ENCODE measurements around the gene ARHGDIA.

Gene ARHGDIA

DNA sequence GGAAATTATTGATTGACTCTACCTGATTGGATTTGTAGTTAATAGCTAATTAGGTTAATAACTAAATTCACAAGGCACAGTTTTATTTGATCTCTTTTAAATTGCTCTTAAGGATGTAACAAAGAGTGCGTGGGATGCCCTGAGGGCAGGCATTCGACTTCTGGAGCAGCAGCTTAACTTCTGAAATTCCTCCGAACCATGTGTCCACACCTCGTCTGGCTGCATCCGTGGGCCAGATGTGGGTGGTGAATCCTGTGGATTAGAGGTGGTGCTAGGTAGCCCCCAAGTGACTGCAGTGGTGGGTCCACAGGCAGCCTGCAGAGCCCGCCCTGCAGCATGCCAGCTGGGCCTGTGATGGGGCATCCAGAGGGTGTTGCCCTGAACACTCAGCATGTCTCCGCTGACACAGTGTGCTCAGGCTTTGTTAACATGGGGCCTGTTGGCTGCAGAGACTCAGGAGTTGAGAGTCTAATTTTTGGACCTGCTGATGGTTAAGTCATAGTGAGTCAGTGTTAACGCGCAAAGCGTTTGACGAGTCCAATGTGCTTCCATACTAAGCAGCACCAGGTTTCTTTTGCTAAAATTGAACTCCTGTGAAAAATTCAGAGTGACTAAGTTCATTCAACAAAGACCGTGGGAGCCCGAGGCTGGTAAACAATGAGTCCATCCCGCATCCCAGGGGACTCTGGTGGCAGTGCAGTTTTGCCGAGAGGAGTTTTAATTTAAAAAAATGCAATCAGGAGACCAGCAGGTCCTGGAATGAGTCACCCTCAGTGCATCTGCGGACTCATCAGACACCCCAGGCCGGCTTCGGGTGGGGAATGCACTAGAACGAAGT lies 27.1 kb upstream of the ARHGDIA start:
- DNase-seq (ENCODE audit: insufficient read length) (no peak), FAIRE-seq (no peak)
- TF ChIP-seq TAF1 (IDR thresholded peaks at IDR 0.05; ENCODE audit: borderline replicate concordance, low read depth, low read length): no peak
- TF ChIP-seq POLR2A (IDR thresholded peaks at IDR 0.05; ENCODE audit: low read depth, low read length): no peak
- no peak for TF ChIP-seq POLR2AphosphoS5 (IDR thresholded peaks at IDR 0.05; ENCODE audit: low read depth, low read length)

DNA sequence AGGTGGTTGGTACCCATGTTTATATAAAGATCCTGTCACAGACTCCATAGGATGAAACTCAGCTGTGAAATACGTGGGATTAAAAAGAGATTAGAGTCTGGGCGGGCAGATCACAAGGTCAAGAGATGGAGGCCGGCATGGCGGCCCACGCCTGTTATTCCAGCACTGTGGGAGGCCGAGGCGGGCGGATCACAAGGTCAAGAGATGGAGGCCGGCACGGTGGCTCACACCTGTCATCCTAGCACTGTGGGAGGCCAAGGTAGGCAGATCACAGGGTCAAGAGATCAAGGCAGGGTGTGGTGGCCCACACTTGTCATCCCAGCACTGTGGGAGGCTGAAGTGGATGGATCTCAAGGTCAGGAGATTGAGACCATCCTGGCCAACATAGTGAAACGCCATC lies 24.3 kb upstream of the ARHGDIA start:
- TF ChIP-seq TAF1 (IDR thresholded peaks at IDR 0.05; ENCODE audit: borderline replicate concordance, low read depth, low read length) (no peak), POLR2AphosphoS5 (IDR thresholded peaks at IDR 0.05; ENCODE audit: low read depth, low read length) (no peak), POLR2A (IDR thresholded peaks at IDR 0.05; ENCODE audit: low read depth, low read length) (no peak)
- FAIRE-seq: no peak

DNA sequence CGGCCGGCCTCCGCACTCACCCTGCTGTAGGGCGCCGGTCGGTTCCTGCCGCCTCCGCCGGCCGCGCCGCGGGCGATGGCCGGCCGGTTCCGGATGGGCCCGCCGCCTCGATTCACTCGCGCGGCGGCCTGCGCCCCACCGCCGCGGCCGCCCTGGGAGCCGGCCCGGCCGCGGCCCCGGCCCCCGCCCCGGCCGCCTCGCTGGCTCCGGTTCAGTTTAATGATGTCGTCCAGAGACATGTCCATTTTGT lies 20.1 kb upstream of the ARHGDIA start:
- no peak for DNase-seq (ENCODE audit: insufficient read length)
- FAIRE-seq: no peak
- TF ChIP-seq POLR2AphosphoS5 (IDR thresholded peaks at IDR 0.05; ENCODE audit: low read depth, low read length): no peak
- no peak; the same call in 1 of the 2 replicates for TF ChIP-seq TAF1 (IDR thresholded peaks at IDR 0.05; ENCODE audit: borderline replicate concordance, low read depth, low read length)
- TF ChIP-seq POLR2A (IDR thresholded peaks at IDR 0.05; ENCODE audit: low read depth, low read length): no peak

More for the DNA sequence above, 24.3 kb upstream of the ARHGDIA start:
- no peak for DNase-seq (ENCODE audit: insufficient read length)

DNA sequence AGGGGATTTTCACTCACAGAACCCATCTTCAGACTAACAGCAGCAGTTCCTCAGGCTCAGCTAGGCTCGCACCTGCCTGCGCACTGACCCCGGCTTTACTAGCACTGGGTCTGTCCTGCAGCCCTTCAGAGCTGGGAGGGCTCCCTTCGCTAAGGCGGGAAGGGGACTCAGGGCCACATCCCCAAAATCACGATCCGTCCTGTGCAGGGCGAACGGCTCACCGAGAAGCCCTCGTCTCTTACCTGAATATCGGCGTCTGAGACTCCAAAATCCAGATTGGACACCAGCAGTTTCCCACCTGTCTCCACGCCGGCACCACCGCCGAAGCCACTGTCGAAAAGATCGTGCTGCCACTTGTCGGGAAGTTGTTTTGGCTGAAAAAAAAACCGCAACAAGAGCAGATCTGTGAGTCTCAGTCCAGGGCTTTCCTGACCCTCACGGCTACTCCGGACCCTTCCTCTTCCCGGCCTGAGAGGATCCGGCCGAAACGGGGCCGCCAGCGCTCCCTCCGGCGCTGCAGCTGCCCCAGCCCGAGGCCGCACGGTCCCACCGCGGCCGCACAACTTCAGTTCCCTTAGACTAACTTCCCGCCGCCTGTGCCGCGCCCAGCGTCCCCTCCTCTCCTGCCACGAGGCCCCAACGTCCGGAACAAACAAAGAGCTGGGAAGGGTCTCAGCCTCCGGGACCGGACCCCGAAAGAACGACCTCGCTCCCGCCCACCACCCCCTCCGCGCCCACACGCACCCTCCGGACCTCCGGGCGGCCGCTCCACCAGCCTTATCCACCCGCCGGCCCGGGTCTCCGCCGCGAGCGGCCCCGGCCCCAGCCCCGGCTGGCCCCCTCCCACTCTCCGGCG lies 19.5 kb upstream of the ARHGDIA start:
- DNase-seq (ENCODE audit: insufficient read length) (no peak), FAIRE-seq (no peak)
- no peak for TF ChIP-seq TAF1 (IDR thresholded peaks at IDR 0.05; ENCODE audit: borderline replicate concordance, low read depth, low read length)
- TF ChIP-seq POLR2AphosphoS5 (IDR thresholded peaks at IDR 0.05; ENCODE audit: low read depth, low read length): no peak
- no peak for TF ChIP-seq POLR2A (IDR thresholded peaks at IDR 0.05; ENCODE audit: low read depth, low read length)

DNA sequence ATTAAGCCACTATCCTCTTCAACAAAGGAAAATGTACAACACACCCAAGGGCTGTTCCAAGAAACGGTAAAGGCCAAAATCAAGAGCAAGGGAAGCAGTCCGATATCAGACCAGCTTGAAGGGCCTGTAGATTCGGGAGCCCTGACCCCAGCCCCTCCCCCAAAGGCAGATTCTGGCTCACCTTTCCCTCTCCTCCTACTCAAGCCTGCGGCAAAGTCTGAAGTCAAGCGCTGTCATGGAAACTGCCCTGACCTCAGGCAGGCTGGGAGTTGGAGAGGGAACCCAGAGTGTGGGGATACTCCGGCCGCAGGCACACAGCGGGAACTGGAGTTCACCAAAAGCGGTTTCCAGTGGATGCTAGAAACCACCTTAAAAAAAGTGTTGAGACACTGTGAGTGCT lies 18.5 kb upstream of the ARHGDIA start:
- no peak for FAIRE-seq
- TF ChIP-seq POLR2A (IDR thresholded peaks at IDR 0.05; ENCODE audit: low read depth, low read length) (no peak), POLR2AphosphoS5 (IDR thresholded peaks at IDR 0.05; ENCODE audit: low read depth, low read length) (no peak), TAF1 (IDR thresholded peaks at IDR 0.05; ENCODE audit: borderline replicate concordance, low read depth, low read length) (no peak)
- DNase-seq (ENCODE audit: insufficient read length): no peak

DNA sequence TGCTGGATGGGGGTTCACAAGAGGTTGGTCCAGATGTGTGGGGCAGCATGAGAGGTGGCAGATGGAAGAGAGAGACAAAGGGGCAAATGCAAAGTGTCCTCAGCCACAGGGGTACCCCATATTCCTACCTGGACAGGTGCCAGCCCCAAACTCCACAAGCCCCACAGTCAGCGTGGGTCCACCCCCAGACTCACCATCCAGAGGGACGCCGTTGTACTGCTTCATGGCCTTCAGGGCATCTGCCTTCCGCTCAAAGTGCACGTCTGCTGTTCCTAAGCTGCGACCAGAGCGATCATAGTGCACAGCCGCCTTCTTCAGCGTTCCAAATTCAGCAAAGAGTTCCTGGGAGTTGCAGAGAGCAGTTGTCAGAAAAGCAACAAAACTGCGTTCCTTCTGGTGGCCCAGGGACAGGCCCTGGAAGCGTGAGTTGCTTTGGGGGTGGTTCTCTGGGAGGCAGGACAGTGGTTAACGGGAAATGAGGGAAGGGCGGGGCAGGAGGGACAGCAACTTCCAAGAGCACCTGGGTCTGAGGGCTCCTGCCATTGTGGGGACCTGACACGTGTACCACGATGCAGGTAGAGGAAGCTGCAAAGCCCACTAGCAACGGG lies 18.0 kb upstream of the ARHGDIA start:
- FAIRE-seq (no peak), DNase-seq (ENCODE audit: insufficient read length) (no peak)
- no peak for TF ChIP-seq POLR2AphosphoS5 (IDR thresholded peaks at IDR 0.05; ENCODE audit: low read depth, low read length)
- no peak for TF ChIP-seq POLR2A (IDR thresholded peaks at IDR 0.05; ENCODE audit: low read depth, low read length)
- TF ChIP-seq TAF1 (IDR thresholded peaks at IDR 0.05; ENCODE audit: borderline replicate concordance, low read depth, low read length): no peak

DNA sequence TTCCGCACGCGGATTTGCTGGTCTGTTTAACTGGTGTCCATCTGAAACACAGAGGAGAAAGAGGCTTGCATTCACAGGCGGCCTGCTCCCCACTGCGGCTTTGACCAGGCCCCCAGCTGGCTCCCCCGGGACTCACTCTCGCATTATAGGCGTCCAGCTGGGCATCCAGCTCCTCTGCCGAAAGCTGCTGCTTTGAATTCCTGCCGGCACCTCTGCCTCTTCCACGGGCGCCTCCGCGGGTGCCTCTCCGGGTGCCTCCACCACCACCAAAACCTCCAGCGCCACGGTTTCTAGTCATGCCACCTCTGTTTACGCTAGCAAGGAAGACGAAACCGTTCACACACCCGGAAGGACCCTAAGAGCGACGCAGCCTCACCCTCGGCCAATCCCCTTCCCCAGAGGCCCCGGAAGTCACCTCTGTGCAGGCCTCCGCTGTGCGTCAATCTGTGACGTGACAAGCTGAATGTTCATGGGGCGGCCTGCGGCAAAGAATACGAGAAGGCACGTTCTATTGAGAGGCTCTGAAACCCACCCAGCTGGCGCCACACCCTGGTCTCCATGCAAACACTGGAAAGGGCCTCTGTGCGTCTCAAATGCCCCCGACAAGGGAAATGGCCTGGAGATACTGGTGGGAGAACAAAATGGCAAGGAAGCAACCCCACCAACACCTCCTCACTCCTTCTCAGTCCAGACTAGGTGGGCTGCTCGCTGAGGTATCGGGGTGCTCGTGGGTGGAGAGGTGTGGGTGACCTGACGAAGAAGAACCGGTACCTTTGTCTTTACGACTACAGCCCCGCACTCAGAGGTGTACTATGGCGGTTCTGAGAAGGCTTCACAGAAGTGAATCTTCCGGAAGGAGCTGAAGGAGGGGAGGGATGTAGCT lies 17.2 kb upstream of the ARHGDIA start:
- no peak for TF ChIP-seq POLR2AphosphoS5 (IDR thresholded peaks at IDR 0.05; ENCODE audit: low read depth, low read length)
- no peak for TF ChIP-seq TAF1 (IDR thresholded peaks at IDR 0.05; ENCODE audit: borderline replicate concordance, low read depth, low read length)
- no peak for TF ChIP-seq POLR2A (IDR thresholded peaks at IDR 0.05; ENCODE audit: low read depth, low read length)
- no peak for FAIRE-seq
- no peak for DNase-seq (ENCODE audit: insufficient read length)

DNA sequence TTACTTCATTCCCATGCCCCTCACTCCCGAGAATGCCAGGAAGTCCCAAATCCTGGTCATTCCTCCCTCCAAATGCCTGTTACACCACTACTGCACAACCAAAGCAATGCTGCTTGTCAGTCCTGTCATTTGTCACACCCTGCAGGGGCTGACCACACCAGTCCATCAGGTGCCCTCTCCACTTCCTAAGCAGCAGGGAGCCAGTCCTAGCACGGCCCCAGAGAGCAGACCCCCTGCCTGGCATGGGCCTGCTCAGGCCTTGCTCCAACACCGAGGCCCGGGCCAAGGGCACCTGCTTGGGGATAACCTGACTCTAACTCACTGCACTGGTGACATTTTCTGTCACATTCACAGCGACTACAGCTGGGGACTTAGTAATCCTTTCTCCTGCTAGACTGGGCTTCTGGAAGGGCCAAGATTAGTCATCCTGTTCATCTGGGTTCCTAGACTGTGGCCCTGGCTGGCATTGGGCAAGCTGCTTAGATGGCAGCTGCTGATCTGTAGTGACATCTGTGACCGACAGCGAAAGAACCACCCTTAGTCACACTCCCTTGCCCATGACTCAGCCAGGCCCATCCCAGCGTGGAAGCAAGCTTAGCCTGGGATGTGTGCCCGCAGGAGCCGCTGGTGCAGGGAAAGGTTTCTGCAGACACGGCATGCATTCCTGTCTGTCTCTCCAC lies 14.9 kb upstream of the ARHGDIA start:
- no peak for FAIRE-seq
- DNase-seq (ENCODE audit: insufficient read length): no peak
- TF ChIP-seq POLR2AphosphoS5 (IDR thresholded peaks at IDR 0.05; ENCODE audit: low read depth, low read length) (no peak; the same call in 1 of the 2 replicates), POLR2A (IDR thresholded peaks at IDR 0.05; ENCODE audit: low read depth, low read length) (no peak; the same call in none of the 2 replicates), TAF1 (IDR thresholded peaks at IDR 0.05; ENCODE audit: borderline replicate concordance, low read depth, low read length) (no peak)

DNA sequence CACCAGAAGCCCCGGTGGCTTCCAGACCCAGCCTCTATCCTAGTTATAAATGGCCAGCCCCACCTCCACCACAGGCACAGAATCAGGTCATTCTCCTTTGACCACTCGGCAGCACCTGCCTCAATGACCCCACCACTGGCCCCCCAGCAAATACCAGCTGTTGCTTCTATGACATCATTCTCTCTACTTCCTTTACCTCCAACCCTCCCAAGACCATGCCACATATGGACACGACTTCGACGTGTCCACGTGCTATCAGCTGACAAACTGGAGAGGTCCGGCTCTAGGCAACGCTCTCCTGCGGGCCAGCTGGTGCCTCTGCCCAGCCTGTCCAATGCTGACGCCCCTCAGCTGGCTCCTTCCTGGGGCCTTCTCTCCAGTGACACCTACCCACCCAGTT lies 14.3 kb upstream of the ARHGDIA start:
- 0 out of 2 replicates have a peak, but pooled peaks have one; percentile 1 for TF ChIP-seq POLR2AphosphoS5 (IDR thresholded peaks at IDR 0.05; ENCODE audit: low read depth, low read length)
- TF ChIP-seq TAF1 (IDR thresholded peaks at IDR 0.05; ENCODE audit: borderline replicate concordance, low read depth, low read length): no peak
- TF ChIP-seq POLR2A (IDR thresholded peaks at IDR 0.05; ENCODE audit: low read depth, low read length): peak; percentile 47
- DNase-seq (ENCODE audit: insufficient read length): no peak
- no peak for FAIRE-seq

DNA sequence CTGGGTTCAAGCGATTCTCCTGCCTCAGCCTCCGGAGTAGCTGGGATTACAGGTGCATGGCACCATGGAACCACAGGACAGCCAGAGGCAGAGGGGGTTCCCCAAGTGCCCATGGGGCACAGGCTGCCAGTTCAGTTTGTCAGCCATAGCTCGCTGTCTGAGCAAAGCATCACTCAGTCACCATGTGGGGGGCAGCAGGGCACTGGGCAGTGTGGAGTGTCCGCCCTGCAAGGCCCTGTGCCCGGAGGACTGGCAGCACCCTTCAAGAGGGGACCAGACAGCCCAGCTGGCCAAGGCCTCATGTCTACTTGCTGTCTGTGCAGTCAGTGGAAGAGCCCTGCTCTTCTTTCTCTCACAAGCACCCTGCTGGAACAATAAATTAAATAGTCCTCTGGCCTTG lies 13.8 kb upstream of the ARHGDIA start:
- DNase-seq (ENCODE audit: insufficient read length): no peak
- FAIRE-seq: no peak
- TF ChIP-seq POLR2AphosphoS5 (IDR thresholded peaks at IDR 0.05; ENCODE audit: low read depth, low read length) (peak; percentile 26; the same call in 1 of the 2 replicates), TAF1 (IDR thresholded peaks at IDR 0.05; ENCODE audit: borderline replicate concordance, low read depth, low read length) (no peak)
